D721Med (cell line): ENCODE measurements around the gene LILRA2.

Source experiments
- DNase-seq: peaks from one replicate; pipeline ENCODE4 v3.0.0; 2011; ENCODE audit warnings: low spot score; ENCODE audit not compliant: insufficient read length
- FAIRE-seq: peaks from 2 replicates; lab custom pipeline; 2011; peaks lifted over from hg19 to GRCh38; lab: Jason Lieb, UNC
- TF ChIP-seq, protein P1 (sequence below): IDR thresholded peaks from 2 replicates; pipeline ENCODE4 v1.5.1; 2012; ENCODE audit warnings: mild to moderate bottlenecking, control low read depth; ENCODE audit not compliant: insufficient read depth; ENCODE audit errors: missing control alignments

LILRA2 gene

GRCh38 chr19:54551950-54552912, 21.4 kb upstream of the LILRA2 start:
- FAIRE-seq, result no peak
- TF ChIP-seq, protein P1, sequence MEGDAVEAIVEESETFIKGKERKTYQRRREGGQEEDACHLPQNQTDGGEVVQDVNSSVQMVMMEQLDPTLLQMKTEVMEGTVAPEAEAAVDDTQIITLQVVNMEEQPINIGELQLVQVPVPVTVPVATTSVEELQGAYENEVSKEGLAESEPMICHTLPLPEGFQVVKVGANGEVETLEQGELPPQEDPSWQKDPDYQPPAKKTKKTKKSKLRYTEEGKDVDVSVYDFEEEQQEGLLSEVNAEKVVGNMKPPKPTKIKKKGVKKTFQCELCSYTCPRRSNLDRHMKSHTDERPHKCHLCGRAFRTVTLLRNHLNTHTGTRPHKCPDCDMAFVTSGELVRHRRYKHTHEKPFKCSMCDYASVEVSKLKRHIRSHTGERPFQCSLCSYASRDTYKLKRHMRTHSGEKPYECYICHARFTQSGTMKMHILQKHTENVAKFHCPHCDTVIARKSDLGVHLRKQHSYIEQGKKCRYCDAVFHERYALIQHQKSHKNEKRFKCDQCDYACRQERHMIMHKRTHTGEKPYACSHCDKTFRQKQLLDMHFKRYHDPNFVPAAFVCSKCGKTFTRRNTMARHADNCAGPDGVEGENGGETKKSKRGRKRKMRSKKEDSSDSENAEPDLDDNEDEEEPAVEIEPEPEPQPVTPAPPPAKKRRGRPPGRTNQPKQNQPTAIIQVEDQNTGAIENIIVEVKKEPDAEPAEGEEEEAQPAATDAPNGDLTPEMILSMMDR, result no peak
- no peak for DNase-seq

GRCh38 chr19:54552913-54553310, 20.7 kb upstream of the LILRA2 start:
- TF ChIP-seq, protein P1, result no peak
- DNase-seq, result no peak
- FAIRE-seq, result no peak

- TF ChIP-seq, protein P1, result no peak
- FAIRE-seq, result no peak
- no peak for DNase-seq
Measured at GRCh38 chr19:54554006-54554405, 19.6 kb upstream of the LILRA2 start.

DNA sequence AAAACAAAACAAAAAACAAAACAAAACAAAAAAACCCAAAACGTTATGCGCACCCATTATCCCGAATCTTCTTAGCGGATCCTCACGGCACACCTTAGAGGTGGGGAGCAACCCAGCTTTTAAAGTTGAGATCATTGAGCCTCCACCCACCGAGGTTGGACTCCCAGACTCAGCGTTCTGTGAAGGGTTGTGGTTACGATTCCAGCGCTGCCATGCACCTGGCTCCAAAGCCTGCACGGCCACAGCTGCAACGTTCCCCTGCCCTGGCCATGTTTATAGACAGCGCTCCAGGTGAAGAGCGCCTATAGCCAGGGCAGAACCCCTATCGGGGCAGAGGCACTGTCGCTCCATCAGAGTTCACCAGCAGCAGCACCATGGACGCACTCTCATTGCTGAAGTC, 18.7 kb upstream of the LILRA2 start:
- DNase-seq, result no peak
- FAIRE-seq, result no peak
- TF ChIP-seq, protein P1, result no peak

GRCh38 chr19:54556194-54556593, 17.4 kb upstream of the LILRA2 start:
- FAIRE-seq, result no peak
- TF ChIP-seq, protein P1, result no peak

GRCh38 chr19:54558339-54558738, 15.3 kb upstream of the LILRA2 start:
- TF ChIP-seq, protein P1, result no peak
- FAIRE-seq (no peak), DNase-seq (no peak)

More at GRCh38 chr19:54556194-54556593, 17.4 kb upstream of the LILRA2 start:
- DNase-seq, result no peak

GRCh38 chr19:54560881-54561385, 12.7 kb upstream of the LILRA2 start:
- DNase-seq (no peak), FAIRE-seq (no peak)
- TF ChIP-seq, protein P1, result no peak
